Effector memory CD8-positive, alpha-beta T cell (primary cell): Measurements from ENCODE around the gene ZBTB20.
A peak's percentile ranks its signal among the peaks of the same experiment; 100 is the strongest.

Experiments
- ATAC-seq: fragments of 150-1000 bp; cut with Tn5 transposase; replicated peaks from 2 replicates; pipeline ENCODE4 v1.10.0; 2021; ENCODE audit warnings: mild to moderate bottlenecking, moderate library complexity
- DNase-seq, 3 experiments: peaks; one replicate each; pipeline ENCODE4 v3.0.0; 2021
- H3K27ac Mint-ChIP-seq, 2 donors: one replicate each; pipeline ENCODE4 v1.8.0; 2022; ENCODE audit warnings: mild to moderate bottlenecking in 2 of 2, mixed read lengths in 2 of 2, moderate library complexity in 2 of 2
- H3K27me3 Mint-ChIP-seq, 2 donors: one replicate each; pipeline ENCODE4 v1.8.0; 2022; ENCODE audit warnings: mixed read lengths in 2 of 2
- H3K36me3 Mint-ChIP-seq: one replicate; pipeline ENCODE4 v1.8.0; 2022; ENCODE audit warnings: mild to moderate bottlenecking, moderate library complexity, mixed read lengths; ENCODE audit not compliant: insufficient read depth
- H3K4me1 Mint-ChIP-seq, 2 donors: one replicate each; pipeline ENCODE4 v1.8.0; 2022; ENCODE audit warnings: low read depth in 2 of 2, mixed read lengths in 2 of 2
- H3K4me3 Mint-ChIP-seq, 2 donors: one replicate each; pipeline ENCODE4 v1.8.0; 2022; ENCODE audit warnings: mild to moderate bottlenecking in 2 of 2, mixed read lengths in 2 of 2, moderate library complexity in 2 of 2
- H3K9me3 Mint-ChIP-seq, 2 donors: one replicate each; pipeline ENCODE4 v1.8.0; 2022; ENCODE audit warnings: mixed read lengths in 2 of 2

Gene ZBTB20

DNA sequence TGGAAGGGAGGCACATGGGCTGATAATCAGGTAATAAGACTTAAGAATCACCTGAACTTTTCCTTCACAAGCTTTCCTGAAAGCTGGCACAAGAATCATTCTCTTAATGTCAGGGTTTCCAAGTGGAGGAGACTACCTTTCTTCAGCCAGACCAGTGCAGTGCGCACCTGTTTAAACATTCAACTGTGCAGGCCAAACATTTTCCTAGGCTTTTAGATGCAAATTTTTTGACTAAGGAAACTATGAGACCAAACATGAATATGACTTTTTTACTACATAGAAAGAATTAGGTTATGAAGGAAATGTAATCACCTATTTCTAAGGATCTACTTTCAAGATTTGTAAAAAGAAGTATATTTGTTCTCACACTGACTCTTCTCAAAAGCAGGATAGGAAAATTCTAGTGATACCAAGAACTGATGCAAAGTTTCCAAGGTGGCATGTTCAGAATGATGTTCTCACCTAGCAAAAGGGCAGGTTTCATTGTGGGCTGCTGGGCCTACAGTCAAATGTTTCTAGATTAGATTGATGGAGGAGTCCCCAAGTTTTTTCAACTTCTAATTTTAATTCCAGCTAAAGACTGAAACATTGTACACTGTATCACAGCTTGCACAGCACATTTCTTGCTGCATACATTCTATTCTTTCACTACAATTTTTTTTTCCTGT, 514.2 kb downstream of the ZBTB20 start:
- peaks cover 4% of the 10 kb centered on the region in 2 donors for H3K4me1 Mint-ChIP-seq
- no peaks in the 10 kb centered on the region for H3K27me3 Mint-ChIP-seq
- H3K4me3 Mint-ChIP-seq = no peak overlapping the region
- H3K9me3 Mint-ChIP-seq = peaks cover 8 to 12% of the 10 kb centered on the region in 2 donors
- ATAC-seq (no peak), DNase-seq (no peak)
- no peak overlapping the region for H3K27ac Mint-ChIP-seq
- H3K36me3 Mint-ChIP-seq = no peaks in the 10 kb centered on the region

DNA sequence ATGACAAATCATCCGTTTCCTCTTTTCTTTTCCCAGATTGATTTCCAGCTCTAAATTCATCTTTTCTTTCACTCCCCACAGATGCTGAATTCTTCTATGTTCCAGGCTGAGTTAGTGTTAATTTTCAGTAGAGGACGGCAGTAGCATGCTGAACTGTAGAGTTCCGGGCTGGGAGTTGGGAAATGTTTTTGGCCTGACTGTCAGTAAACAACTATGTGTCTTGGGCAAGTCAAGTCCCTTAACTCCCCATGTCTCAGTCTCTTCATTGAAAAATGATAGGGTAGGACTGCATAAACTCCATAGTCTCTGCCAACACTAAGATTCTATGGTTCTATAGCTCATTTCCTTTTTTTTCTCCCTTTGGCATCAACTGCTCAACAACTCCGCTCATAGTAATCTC, 519.3 kb downstream of the ZBTB20 start:
- ATAC-seq = no peak
- Mint-ChIP-seq H3K36me3 (no peaks in the 10 kb centered on the region), H3K4me1 (peaks cover 4 to 7% of the 10 kb centered on the region in 2 donors), H3K27me3 (no peaks in the 10 kb centered on the region), H3K27ac (no peak overlapping the region), H3K9me3 (no peaks in the 10 kb centered on the region), H3K4me3 (no peak overlapping the region)
- no peak for DNase-seq

DNA sequence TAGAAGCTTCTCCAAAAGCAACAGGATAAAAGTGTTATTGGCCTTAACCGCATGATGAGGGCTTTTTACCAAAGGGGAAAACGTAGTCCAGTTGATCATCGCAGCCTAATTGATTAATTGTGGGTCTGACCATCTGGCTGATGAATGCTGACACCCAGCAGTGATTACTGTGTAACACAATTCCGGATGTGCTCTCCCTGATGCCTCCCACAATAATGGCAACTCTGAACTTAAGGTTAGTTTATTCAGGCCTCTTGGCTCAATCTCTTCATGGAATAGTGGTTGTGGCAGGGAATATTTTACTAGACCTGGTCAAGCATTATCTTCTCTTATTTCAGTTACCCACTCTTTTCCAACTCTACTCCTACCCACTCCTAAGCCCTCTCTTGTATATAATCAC, 520.3 kb downstream of the ZBTB20 start:
- H3K9me3 Mint-ChIP-seq = no peaks in the 10 kb centered on the region
- H3K27ac Mint-ChIP-seq = no peak overlapping the region
- H3K4me3 Mint-ChIP-seq = no peak overlapping the region
- no peak for ATAC-seq
- H3K27me3 Mint-ChIP-seq = no peaks in the 10 kb centered on the region
- no peaks in the 10 kb centered on the region for H3K36me3 Mint-ChIP-seq
- no peak for DNase-seq
- peaks cover 3 to 4% of the 10 kb centered on the region in 2 donors for H3K4me1 Mint-ChIP-seq

DNA sequence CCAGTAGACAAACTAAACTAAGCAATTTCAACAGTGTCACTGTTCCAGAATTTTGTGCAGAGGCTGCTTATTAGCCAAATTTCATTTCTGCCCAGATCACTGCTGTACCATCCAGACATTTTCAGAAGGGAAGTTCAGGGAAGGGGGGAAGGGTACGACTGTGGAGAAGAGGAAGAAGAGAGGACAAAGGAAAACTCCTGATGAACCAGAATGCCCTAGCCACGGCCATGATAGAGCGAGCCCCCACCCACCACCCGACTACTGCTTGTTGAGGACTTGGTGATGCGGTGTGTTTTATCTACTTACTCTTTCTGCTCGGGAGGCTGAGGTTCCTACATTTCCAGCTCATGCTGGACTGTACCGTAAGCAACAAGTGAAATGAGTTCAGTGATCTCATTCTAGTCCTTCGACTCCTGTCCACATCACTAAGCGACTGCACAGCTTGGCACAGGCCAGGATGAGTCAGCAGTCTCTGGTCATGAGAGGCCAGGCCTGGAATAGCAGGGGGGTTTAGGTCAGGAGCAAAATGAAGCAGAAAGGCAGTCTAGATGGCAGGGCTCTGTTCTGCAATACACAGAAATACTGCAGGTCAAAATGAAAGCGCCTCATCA, 522.4 kb downstream of the ZBTB20 start:
- H3K4me3 Mint-ChIP-seq = no peak overlapping the region
- no peak overlapping the region for H3K27ac Mint-ChIP-seq
- no peaks in the 10 kb centered on the region for H3K9me3 Mint-ChIP-seq
- H3K4me1 Mint-ChIP-seq = peaks cover 4 to 7% of the 10 kb centered on the region in 2 donors
- no peaks in the 10 kb centered on the region for H3K27me3 Mint-ChIP-seq
- no peak for DNase-seq
- H3K36me3 Mint-ChIP-seq = no peaks in the 10 kb centered on the region
- no peak for ATAC-seq

DNA sequence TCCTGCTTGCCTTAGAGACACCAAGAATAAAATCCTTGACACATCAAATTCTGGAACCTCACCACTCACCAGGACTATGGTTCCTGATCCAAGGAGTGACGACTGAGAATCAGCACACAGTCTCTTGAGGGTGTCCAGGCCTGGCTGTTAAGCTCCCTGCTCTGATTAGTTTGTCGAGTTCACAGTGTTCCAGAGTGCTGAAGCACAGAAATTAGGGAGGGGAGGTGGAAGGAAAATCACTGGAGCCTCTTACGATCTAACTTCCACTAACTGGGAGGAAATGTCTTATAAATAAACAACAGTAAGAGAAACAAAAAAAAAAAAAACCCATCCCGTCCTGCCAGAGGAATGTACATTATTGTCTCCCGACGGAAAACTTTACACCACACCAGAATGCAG, 523.0 kb downstream of the ZBTB20 start:
- Mint-ChIP-seq H3K4me1 (peaks cover 4 to 7% of the 10 kb centered on the region in 2 donors), H3K27me3 (no peaks in the 10 kb centered on the region), H3K36me3 (no peaks in the 10 kb centered on the region), H3K4me3 (no peak overlapping the region), H3K9me3 (no peaks in the 10 kb centered on the region), H3K27ac (no peak overlapping the region)
- no peak for DNase-seq
- no peak for ATAC-seq

- no peaks in the 10 kb centered on the region for H3K36me3 Mint-ChIP-seq
- DNase-seq (no peak), ATAC-seq (no peak)
- H3K27me3 Mint-ChIP-seq = no peaks in the 10 kb centered on the region
- no peak overlapping the region for H3K4me3 Mint-ChIP-seq
- H3K27ac Mint-ChIP-seq = no peak overlapping the region
- peaks cover 4 to 7% of the 10 kb centered on the region in 2 donors for H3K4me1 Mint-ChIP-seq
- H3K9me3 Mint-ChIP-seq = no peaks in the 10 kb centered on the region
Observed at GRCh38 chr3:114623420-114624046, 523.6 kb downstream of the ZBTB20 start.

- Mint-ChIP-seq H3K9me3 (no peaks in the 10 kb centered on the region), H3K4me1 (peaks cover 0 to 7% of the 10 kb centered on the region in 2 donors), H3K27ac (no peak overlapping the region), H3K27me3 (no peaks in the 10 kb centered on the region), H3K36me3 (no peaks in the 10 kb centered on the region), H3K4me3 (no peak overlapping the region)
- no peak for DNase-seq
- no peak for ATAC-seq
Observed at GRCh38 chr3:114622001-114622400, 525.1 kb downstream of the ZBTB20 start.

DNA sequence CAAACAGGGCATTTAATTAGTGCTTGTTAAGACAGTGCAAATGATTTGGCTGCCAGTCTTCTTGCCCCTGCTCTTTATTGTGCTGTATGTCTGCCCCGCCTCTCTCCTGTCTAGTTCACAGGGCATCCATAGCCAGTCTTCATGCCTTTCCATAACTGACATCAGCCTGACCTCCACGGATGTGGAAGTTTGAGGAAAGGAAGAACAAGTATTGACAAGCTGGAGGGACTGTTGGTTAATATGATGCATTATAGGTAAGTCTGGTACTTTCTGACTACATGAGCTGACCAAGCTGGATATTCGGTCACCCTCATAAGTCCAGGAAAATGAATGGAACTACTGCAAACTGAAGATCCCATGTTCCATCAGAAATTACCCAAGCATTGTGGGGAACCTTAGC, 527.3 kb downstream of the ZBTB20 start:
- no peak for DNase-seq
- Mint-ChIP-seq H3K27me3 (no peaks in the 10 kb centered on the region), H3K9me3 (no peaks in the 10 kb centered on the region), H3K27ac (no peak overlapping the region), H3K4me1 (peaks cover 0 to 7% of the 10 kb centered on the region in 2 donors), H3K4me3 (no peak overlapping the region), H3K36me3 (no peaks in the 10 kb centered on the region)
- ATAC-seq = no peak

DNA sequence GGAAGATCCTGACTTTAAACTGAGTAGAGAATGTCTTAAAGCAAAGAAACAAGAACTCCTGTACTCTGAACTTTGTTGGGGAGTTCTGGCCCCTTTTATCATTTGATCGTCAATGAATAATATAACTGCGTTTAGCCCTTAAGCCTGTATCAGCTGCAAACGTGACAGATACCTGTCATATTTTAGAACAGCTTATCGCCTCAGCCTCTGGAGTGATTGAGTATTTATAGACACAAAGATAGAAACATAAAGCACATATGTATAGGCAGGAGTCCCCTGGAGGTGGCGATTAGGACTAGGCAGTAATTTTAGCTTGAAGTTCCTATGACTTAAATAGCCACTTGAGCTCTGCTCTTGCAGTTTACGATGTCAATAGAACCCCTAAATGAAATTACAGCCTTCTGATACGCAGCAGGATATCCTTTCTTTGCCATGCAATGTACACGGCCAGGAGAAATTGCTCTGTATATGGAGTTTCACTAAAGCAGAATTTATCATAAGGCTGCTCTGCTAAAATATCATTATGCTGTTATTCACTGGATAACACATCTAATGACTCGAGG, 531.5 kb downstream of the ZBTB20 start:
- Mint-ChIP-seq H3K27ac (no peak overlapping the region), H3K4me3 (no peak overlapping the region), H3K27me3 (no peaks in the 10 kb centered on the region), H3K9me3 (no peaks in the 10 kb centered on the region), H3K36me3 (no peaks in the 10 kb centered on the region), H3K4me1 (peaks cover 0 to 3% of the 10 kb centered on the region in 2 donors)
- ATAC-seq (no peak), DNase-seq (no peak)

DNA sequence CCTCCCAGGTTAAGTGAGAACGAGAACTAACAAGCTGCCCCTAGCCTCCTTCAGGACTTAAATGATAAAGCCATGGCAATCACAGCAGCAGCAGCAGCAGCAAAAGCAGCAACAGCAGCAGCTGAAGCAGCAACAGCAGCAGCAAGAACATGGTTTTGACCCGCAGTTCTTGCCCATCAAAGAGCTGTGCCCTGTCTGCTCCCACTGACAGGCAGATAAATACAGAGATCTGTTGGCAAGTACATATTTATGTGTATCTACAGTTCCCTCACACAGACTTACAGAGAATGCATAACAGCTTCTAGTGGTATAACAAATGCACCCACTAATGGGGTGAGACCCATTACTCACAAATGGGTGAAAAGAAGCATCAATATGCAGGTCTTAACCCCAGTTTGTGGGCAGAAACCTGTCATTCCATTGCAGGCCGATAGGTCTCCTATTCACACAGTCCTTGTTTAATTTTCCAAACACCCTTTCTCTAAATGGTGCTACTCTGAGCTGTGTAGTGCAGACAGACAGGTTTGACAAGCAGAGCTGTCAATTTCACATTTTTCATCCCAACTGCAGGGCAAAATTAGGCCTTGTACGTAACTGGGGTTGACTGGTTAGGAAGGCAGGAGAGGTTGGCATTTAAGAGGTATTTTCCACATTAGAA, 537.0 kb downstream of the ZBTB20 start:
- no peak for DNase-seq
- H3K27me3 Mint-ChIP-seq = no peaks in the 10 kb centered on the region
- H3K9me3 Mint-ChIP-seq = no peaks in the 10 kb centered on the region
- H3K4me3 Mint-ChIP-seq = no peak overlapping the region
- H3K27ac Mint-ChIP-seq = peak overlapping the region in 1 of 2 donors; percentile 6
- H3K4me1 Mint-ChIP-seq = peaks cover 0 to 10% of the 10 kb centered on the region in 2 donors
- no peaks in the 10 kb centered on the region for H3K36me3 Mint-ChIP-seq
- ATAC-seq = no peak

DNA sequence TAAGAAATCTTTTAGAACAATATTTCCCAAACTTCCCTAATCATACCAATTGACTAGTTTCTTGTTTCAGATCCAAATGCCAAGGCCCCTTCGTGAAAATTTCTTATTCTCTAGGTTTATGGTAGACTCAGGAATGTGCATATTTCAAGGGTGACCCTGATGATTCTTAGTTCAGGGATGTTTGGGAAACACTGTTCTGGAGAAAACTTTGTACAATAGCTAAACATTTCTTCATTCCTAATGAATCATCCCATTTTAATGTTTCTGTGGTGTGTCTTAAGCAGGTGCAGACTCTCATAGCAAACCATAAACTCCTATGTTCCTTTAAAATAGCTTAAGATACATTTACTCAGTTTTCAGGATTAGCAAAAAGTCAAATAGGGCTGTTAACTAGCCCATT, 538.8 kb downstream of the ZBTB20 start:
- no peaks in the 10 kb centered on the region for H3K27me3 Mint-ChIP-seq
- ATAC-seq (no peak), DNase-seq (no peak)
- peaks cover 0 to 10% of the 10 kb centered on the region in 2 donors for H3K4me1 Mint-ChIP-seq
- no peak overlapping the region for H3K4me3 Mint-ChIP-seq
- no peaks in the 10 kb centered on the region for H3K36me3 Mint-ChIP-seq
- no peaks in the 10 kb centered on the region for H3K9me3 Mint-ChIP-seq
- H3K27ac Mint-ChIP-seq = no peak overlapping the region

GRCh38 chr3:114606336-114606735, 540.8 kb downstream of the ZBTB20 start:
- H3K4me3 Mint-ChIP-seq = no peak overlapping the region
- H3K27ac Mint-ChIP-seq = no peak overlapping the region
- no peaks in the 10 kb centered on the region for H3K27me3 Mint-ChIP-seq
- no peaks in the 10 kb centered on the region for H3K36me3 Mint-ChIP-seq
- ATAC-seq (no peak), DNase-seq (no peak)
- no peaks in the 10 kb centered on the region for H3K9me3 Mint-ChIP-seq
- peaks cover 0 to 10% of the 10 kb centered on the region in 2 donors for H3K4me1 Mint-ChIP-seq

DNA sequence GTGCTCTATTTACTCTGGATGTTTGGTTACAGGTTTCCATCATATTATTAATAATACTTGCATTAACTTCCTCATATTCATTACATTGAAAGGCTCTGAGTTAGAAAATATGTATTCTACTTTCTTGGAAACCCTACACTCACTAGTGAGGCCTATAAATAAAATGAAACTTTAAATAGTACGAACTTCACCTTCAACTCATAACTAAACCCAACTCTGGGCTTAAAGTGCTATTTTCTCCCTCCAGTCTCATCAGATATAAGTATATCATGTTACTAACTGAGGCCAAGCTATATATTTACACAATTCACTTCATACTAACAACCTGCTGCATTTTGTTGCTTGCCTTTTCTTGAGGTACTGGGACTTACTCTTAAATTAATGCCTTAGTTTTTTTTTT, 546.5 kb downstream of the ZBTB20 start:
- Mint-ChIP-seq H3K9me3 (no peaks in the 10 kb centered on the region), H3K27me3 (no peaks in the 10 kb centered on the region), H3K4me1 (peaks cover 0 to 3% of the 10 kb centered on the region in 2 donors), H3K36me3 (no peaks in the 10 kb centered on the region), H3K4me3 (no peak overlapping the region), H3K27ac (no peak overlapping the region)
- ATAC-seq (no peak), DNase-seq (no peak)
